DND-41 (cell line): ENCODE results near the gene KANSL1.

Experiments
- CTCF ChIP-seq: IDR thresholded peaks from 2 replicates; pipeline ENCODE4 v1.5.1; 2012; ENCODE audit warnings: borderline replicate concordance, low read length, moderate library complexity, mild to moderate bottlenecking; ENCODE audit not compliant: poor library complexity, severe bottlenecking; ENCODE audit errors: extremely low read depth
- EZH2 ChIP-seq: IDR thresholded peaks from 3 replicates; pipeline ENCODE4 v1.6.1; 2012; ENCODE audit warnings: borderline replicate concordance, low read depth, mild to moderate bottlenecking, moderate library complexity, low read length, inconsistent platforms; ENCODE audit not compliant: severe bottlenecking

- no peak for TF ChIP-seq CTCF
- TF ChIP-seq EZH2 = no peak
Observed at GRCh38 chr17:45994987-45995386, 198.2 kb downstream of the KANSL1 start.
